HepG2 (cell line): ENCODE measurements around the gene TFB1M. TPM values are rescaled to one million over a fixed set of nuclear protein-coding genes. Genes with fewer than 3 reads are reported as not detected.

Experiments
- ATAC-seq: fragments of 200-7000 bp; cut with Tn5 transposase; 3 replicates; pipeline ENCODE4 v1.9.1; 2020; ENCODE audit warnings: mild to moderate bottlenecking, moderate library complexity
- BruUV-seq: library from RNA; stranded (reverse); fragments of 400-500 nt; replicated peaks from 2 replicates; lab custom pipeline; 2021; lab: Mats Ljungman, UMichigan
- CTCF ChIA-PET: fragments of 300-600 bp; formaldehyde crosslinking; extraction: SDS; loops from one replicate; lab custom pipeline; 2021; ENCODE audit warnings: low total read pairs, inconsistent platforms, low intra/inter-chr PET ratio; lab: Yijun Ruan, JAX
- POLR2A ChIA-PET: fragments of 350-600 bp; sonication (Branson Sonifier 250); formaldehyde crosslinking; loops from one replicate; lab custom pipeline; 2020; ENCODE audit warnings: antibody characterized with exemption, inconsistent platforms; lab: Yijun Ruan, JAX
- DNase-seq: peaks from one replicate; pipeline ENCODE4 v3.0.0-alpha.2; 2015; ENCODE audit warnings: low spot score
- FAIRE-seq: peaks from 3 replicates; lab custom pipeline; 2011; peaks lifted over from hg19 to GRCh38; lab: Jason Lieb, UNC
- H2AFZ ChIP-seq: one replicate; pipeline ENCODE4 v1.6.1; 2011; ENCODE audit warnings: low read length, inconsistent platforms
- H3K27ac ChIP-seq: fragments of 300-600 bp; 3 replicates; pipeline ENCODE4 v1.8.0; 2011; ENCODE audit warnings: mixed run types, mild to moderate bottlenecking, mixed read lengths, low read length, inconsistent platforms; ENCODE audit not compliant: insufficient read depth; ENCODE audit errors: extremely low read length
- H3K27me3 ChIP-seq, 2 experiments: fragments of 200-600 bp in 1 of 2; 2 replicates in 1 of 2; 3 replicates in 1 of 2; pipeline versions ENCODE4 v1.6.0 to v1.8.0; 2011; ENCODE audit warnings: low read length in 2 of 2, mild to moderate bottlenecking in 2 of 2, moderate library complexity in 2 of 2, inconsistent platforms in 1 of 2; ENCODE audit not compliant: insufficient read depth in 2 of 2, control insufficient read depth in 1 of 2
- H3K36me3 ChIP-seq, 2 experiments: fragments of 200-600 bp in 1 of 2; replicated peaks in 1 of 2; 2 replicates in 1 of 2; 3 replicates in 1 of 2; pipeline versions ENCODE4 v1.5.1 to v1.8.0; 2011; ENCODE audit warnings: low read length in 2 of 2, inconsistent platforms in 1 of 2; ENCODE audit not compliant: insufficient read depth in 2 of 2, control insufficient read depth in 1 of 2
- H3K4me1 ChIP-seq: 2 replicates; pipeline ENCODE4 v1.5.1; 2012; ENCODE audit warnings: low read length, inconsistent platforms; ENCODE audit not compliant: insufficient read depth
- H3K4me2 ChIP-seq: 2 replicates; pipeline ENCODE4 v1.6.0; 2011; ENCODE audit warnings: low read depth, low read length, inconsistent platforms
- H3K4me3 ChIP-seq, 3 experiments: fragments of 200-600 bp in 1 of 3; sonication (generic), shearing (Covaris generic) in 1 of 3; replicated peaks in 1 of 3; 2 replicates each; pipeline ENCODE4 v1.5.1; 2011 to 2016; ENCODE audit warnings: low read length in 3 of 3, inconsistent platforms in 2 of 3, low read depth in 2 of 3, mild to moderate bottlenecking in 2 of 3, control low read depth in 1 of 3, mixed read lengths in 1 of 3; ENCODE audit not compliant: insufficient read depth in 1 of 3
- H3K79me2 ChIP-seq: one replicate; pipeline ENCODE4 v1.6.1; 2011; ENCODE audit warnings: low read length, inconsistent platforms; ENCODE audit not compliant: insufficient read depth
- H3K9ac ChIP-seq: 2 replicates; pipeline ENCODE4 v1.6.0; 2011; ENCODE audit warnings: mild to moderate bottlenecking, low read depth, low read length, inconsistent platforms; ENCODE audit not compliant: insufficient read depth
- H3K9me3 ChIP-seq: 2 replicates; pipeline ENCODE4 v1.5.1; 2012; ENCODE audit warnings: mild to moderate bottlenecking, low read length
- H4K20me1 ChIP-seq: 2 replicates; pipeline ENCODE4 v1.6.0; 2011; ENCODE audit warnings: inconsistent platforms, mild to moderate bottlenecking, low read length, moderate library complexity; ENCODE audit not compliant: insufficient read depth
- GZF1 ChIP-seq: sonication (generic); formaldehyde crosslinking; IDR thresholded peaks from 2 replicates; pipeline ENCODE4 v1.5.1; 2020; ENCODE audit warnings: mild to moderate bottlenecking, missing genetic modification reagents
- HES4 ChIP-seq: sonication (generic); formaldehyde crosslinking; IDR thresholded peaks from 2 replicates; pipeline ENCODE4 v1.9.0; 2021; ENCODE audit warnings: mild to moderate bottlenecking, missing genetic modification reagents, borderline replicate concordance
- JUN ChIP-seq: sonication (generic); formaldehyde crosslinking; IDR thresholded peaks from 2 replicates; pipeline ENCODE4 v1.4.0; 2020; ENCODE audit warnings: mild to moderate bottlenecking, missing genetic modification reagents
- POLR2A ChIP-seq, 2 experiments: IDR thresholded peaks; 2 replicates each; pipeline ENCODE4 v1.6.1; 2011; ENCODE audit warnings: low read depth in 2 of 2, low read length in 2 of 2, mild to moderate bottlenecking in 1 of 2, moderate library complexity in 1 of 2; ENCODE audit not compliant: insufficient read depth in 1 of 2
- SALL1 ChIP-seq: sonication (generic); formaldehyde crosslinking; IDR thresholded peaks from 2 replicates; pipeline ENCODE4 v1.8.0; 2022; ENCODE audit warnings: mild to moderate bottlenecking, missing genetic modification reagents
- ZFX ChIP-seq: sonication (generic); formaldehyde crosslinking; IDR thresholded peaks from 2 replicates; pipeline ENCODE4 v1.4.0; 2020; ENCODE audit warnings: mild to moderate bottlenecking, low read depth, missing genetic modification reagents, moderate library complexity
- ZMYM3 ChIP-seq: sonication (generic); formaldehyde crosslinking; IDR thresholded peaks from 2 replicates; pipeline ENCODE4 v1.5.1; 2020; ENCODE audit warnings: mild to moderate bottlenecking, missing genetic modification reagents
- ZNF501 ChIP-seq: sonication (generic); formaldehyde crosslinking; IDR thresholded peaks from 2 replicates; pipeline ENCODE4 v1.5.1; 2020; ENCODE audit warnings: mild to moderate bottlenecking, moderate library complexity, missing genetic modification reagents
- ZNF841 ChIP-seq: sonication (generic); formaldehyde crosslinking; IDR thresholded peaks from 2 replicates; pipeline ENCODE4 v1.8.1; 2023; ENCODE audit warnings: missing genetic modification reagents, borderline replicate concordance
- ZSCAN25 ChIP-seq: sonication (generic); formaldehyde crosslinking; IDR thresholded peaks from 2 replicates; pipeline ENCODE4 v1.8.0; 2022; ENCODE audit warnings: mild to moderate bottlenecking, missing genetic modification reagents
- WGBS: methylation state at CpG from one replicate; pipeline ENCODE4 v1.1.6; 2017; ENCODE audit warnings: low lambda C conversion rate; 5-methylcytosine and 5-hydroxymethylcytosine counted together
- in situ Hi-C: cut with HindIII; loops from 2 replicates; pipeline ENCODE4 v1.10.0; 2017; ENCODE audit warnings: low pct_unique_long_range_greater_than_20kb; ENCODE audit not compliant: extremely low pct_ligation_motif_present
- intact Hi-C: fragments of 100-400 bp; cut with micrococcal nuclease; formaldehyde crosslinking; loops from one replicate; pipeline ENCODE4 v1.10.0; 2022; ENCODE audit not compliant: unreplicated experiment
- polyA plus RNA-seq, 8 experiments: library from polyadenylated mRNA; depleted of rRNA in 3 of 8; stranded (reverse) in 7 of 8; unstranded in 1 of 8; fragments of >200 nt; fragmentation: Illumina TruSeq in 4 of 8; extraction: Trizol in 4 of 8; gene quantifications; 2 replicates each; pipeline versions ENCODE4 v1.2.1 to v1.2.3, GENCODE V29; 2011 to 2016; ENCODE audit warnings: low read depth in 4 of 8, missing spikeins in 1 of 8, mixed read lengths in 1 of 8; ENCODE audit not compliant: insufficient read depth in 1 of 8
- total RNA-seq, 5 experiments: library from RNA; depleted of rRNA; stranded (reverse); fragments of >200 nt; fragmentation: Illumina TruSeq; extraction: Trizol; gene quantifications; 2 replicates each; pipeline ENCODE4 v1.2.3, GENCODE V29; 2016; ENCODE audit warnings: low read depth in 1 of 5
- TF ChIP-seq, protein P1 (sequence below): sonication (generic); formaldehyde crosslinking; IDR thresholded peaks from 2 replicates; pipeline ENCODE4 v1.9.0; 2021; ENCODE audit warnings: mild to moderate bottlenecking, missing genetic modification reagents
- TF ChIP-seq, protein P2 (sequence below): sonication (generic); formaldehyde crosslinking; IDR thresholded peaks from 2 replicates; pipeline ENCODE4 v1.5.0; 2020; ENCODE audit warnings: mild to moderate bottlenecking, missing genetic modification reagents

TFB1M gene
- total and polyA plus RNA-seq, 2 of the 13 experiments (the other 11 are each of a cell fraction or from before 2014, with no cell fraction given), result 91.4 to 122 TPM

DNA sequence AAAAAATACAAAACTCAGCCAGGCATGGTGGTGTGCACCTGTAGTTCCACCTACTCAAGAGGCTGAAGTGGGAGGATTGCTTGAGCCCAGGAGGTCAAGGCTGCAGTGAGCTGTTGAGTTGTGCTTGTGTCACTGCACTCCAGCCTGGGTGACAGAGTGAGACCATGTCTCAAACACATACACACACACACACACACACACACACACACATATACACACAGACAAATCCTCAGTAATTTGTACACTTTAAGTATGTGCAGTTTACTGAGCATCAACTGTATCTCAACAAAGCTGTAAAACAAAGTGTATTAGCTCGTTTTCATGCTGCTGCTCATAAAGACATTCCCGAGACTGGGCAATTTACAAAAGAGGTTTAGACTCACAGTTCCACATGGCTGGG is 7.3 kb downstream of the TFB1M start:
- 95% methylated on average over 2 of the region's 2 CpGs for WGBS
- peaks cover 74% of the 10 kb centered on the region for H3K79me2 ChIP-seq
- CTCF ChIA-PET, result no interaction called here
- H3K27ac ChIP-seq, result no peak overlapping the region
- POLR2A ChIA-PET, result no interaction called here
- ATAC-seq, result no peak; the same call in 2 of the 3 replicates
- intact Hi-C loops, result no loop called here
- peaks cover 64% of the 10 kb centered on the region for H3K4me1 ChIP-seq
- FAIRE-seq, result no peak
- DNase-seq, result no peak
- TF ChIP-seq ZNF501 (CRISPR knock-in tag) (no peak), ZSCAN25 (CRISPR knock-in tag) (no peak), ZNF841 (CRISPR knock-in tag) (no peak), POLR2A (IDR thresholded peaks at IDR 0.05; ENCODE audit: insufficient read depth in 1 of 2, low read depth in 2 of 2, low read length in 2 of 2) (no peak), HES4 (CRISPR knock-in tag) (no peak), ZMYM3 (0 out of 2 replicates have a peak, but pooled peaks have one; percentile 16), ZFX (no peak), SALL1 (CRISPR knock-in tag) (0 out of 2 replicates have a peak, but pooled peaks have one; percentile 11), GZF1 (no peak), JUN (CRISPR knock-in tag) (no peak)
- TF ChIP-seq, protein P1, sequence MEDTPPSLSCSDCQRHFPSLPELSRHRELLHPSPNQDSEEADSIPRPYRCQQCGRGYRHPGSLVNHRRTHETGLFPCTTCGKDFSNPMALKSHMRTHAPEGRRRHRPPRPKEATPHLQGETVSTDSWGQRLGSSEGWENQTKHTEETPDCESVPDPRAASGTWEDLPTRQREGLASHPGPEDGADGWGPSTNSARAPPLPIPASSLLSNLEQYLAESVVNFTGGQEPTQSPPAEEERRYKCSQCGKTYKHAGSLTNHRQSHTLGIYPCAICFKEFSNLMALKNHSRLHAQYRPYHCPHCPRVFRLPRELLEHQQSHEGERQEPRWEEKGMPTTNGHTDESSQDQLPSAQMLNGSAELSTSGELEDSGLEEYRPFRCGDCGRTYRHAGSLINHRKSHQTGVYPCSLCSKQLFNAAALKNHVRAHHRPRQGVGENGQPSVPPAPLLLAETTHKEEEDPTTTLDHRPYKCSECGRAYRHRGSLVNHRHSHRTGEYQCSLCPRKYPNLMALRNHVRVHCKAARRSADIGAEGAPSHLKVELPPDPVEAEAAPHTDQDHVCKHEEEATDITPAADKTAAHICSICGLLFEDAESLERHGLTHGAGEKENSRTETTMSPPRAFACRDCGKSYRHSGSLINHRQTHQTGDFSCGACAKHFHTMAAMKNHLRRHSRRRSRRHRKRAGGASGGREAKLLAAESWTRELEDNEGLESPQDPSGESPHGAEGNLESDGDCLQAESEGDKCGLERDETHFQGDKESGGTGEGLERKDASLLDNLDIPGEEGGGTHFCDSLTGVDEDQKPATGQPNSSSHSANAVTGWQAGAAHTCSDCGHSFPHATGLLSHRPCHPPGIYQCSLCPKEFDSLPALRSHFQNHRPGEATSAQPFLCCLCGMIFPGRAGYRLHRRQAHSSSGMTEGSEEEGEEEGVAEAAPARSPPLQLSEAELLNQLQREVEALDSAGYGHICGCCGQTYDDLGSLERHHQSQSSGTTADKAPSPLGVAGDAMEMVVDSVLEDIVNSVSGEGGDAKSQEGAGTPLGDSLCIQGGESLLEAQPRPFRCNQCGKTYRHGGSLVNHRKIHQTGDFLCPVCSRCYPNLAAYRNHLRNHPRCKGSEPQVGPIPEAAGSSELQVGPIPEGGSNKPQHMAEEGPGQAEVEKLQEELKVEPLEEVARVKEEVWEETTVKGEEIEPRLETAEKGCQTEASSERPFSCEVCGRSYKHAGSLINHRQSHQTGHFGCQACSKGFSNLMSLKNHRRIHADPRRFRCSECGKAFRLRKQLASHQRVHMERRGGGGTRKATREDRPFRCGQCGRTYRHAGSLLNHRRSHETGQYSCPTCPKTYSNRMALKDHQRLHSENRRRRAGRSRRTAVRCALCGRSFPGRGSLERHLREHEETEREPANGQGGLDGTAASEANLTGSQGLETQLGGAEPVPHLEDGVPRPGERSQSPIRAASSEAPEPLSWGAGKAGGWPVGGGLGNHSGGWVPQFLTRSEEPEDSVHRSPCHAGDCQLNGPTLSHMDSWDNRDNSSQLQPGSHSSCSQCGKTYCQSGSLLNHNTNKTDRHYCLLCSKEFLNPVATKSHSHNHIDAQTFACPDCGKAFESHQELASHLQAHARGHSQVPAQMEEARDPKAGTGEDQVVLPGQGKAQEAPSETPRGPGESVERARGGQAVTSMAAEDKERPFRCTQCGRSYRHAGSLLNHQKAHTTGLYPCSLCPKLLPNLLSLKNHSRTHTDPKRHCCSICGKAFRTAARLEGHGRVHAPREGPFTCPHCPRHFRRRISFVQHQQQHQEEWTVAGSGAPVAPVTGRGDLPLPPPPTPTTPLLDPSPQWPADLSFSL (CRISPR knock-in tag), result peak; percentile 75
- TF ChIP-seq, protein P2, sequence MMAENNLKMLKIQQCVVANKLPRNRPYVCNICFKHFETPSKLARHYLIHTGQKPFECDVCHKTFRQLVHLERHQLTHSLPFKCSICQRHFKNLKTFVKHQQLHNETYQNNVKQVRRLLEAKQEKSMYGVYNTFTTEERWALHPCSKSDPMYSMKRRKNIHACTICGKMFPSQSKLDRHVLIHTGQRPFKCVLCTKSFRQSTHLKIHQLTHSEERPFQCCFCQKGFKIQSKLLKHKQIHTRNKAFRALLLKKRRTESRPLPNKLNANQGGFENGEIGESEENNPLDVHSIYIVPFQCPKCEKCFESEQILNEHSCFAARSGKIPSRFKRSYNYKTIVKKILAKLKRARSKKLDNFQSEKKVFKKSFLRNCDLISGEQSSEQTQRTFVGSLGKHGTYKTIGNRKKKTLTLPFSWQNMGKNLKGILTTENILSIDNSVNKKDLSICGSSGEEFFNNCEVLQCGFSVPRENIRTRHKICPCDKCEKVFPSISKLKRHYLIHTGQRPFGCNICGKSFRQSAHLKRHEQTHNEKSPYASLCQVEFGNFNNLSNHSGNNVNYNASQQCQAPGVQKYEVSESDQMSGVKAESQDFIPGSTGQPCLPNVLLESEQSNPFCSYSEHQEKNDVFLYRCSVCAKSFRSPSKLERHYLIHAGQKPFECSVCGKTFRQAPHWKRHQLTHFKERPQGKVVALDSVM, result peak; percentile 57; the same call in 1 of the 2 replicates
- H3K9ac ChIP-seq, result no peak overlapping the region
- peaks cover 22 to 79% of the 10 kb centered on the region in 2 experiments for H3K36me3 ChIP-seq
- H2AFZ ChIP-seq, result no peak overlapping the region
- no peaks in the 10 kb centered on the region for H3K27me3 ChIP-seq
- in situ Hi-C loops, result no loop called here
- H3K9me3 ChIP-seq, result no peaks in the 10 kb centered on the region
- no peak overlapping the region for H3K4me3 ChIP-seq
- no peaks in the 10 kb centered on the region for H4K20me1 ChIP-seq
- BruUV-seq, result no TSS peak
- H3K4me2 ChIP-seq, result 0 out of 2 replicates have a peak overlapping the region, but pooled peaks have one; percentile 1
